HuH-7 (cell line): ENCODE results near the gene ZNF593OS.
A peak's percentile ranks its signal among the peaks of the same experiment; 100 is the strongest.

Experiments
- DNase-seq: peaks from one replicate; pipeline ENCODE4 v3.0.0; 2011; ENCODE audit warnings: low spot score

Gene ZNF593OS

DNA sequence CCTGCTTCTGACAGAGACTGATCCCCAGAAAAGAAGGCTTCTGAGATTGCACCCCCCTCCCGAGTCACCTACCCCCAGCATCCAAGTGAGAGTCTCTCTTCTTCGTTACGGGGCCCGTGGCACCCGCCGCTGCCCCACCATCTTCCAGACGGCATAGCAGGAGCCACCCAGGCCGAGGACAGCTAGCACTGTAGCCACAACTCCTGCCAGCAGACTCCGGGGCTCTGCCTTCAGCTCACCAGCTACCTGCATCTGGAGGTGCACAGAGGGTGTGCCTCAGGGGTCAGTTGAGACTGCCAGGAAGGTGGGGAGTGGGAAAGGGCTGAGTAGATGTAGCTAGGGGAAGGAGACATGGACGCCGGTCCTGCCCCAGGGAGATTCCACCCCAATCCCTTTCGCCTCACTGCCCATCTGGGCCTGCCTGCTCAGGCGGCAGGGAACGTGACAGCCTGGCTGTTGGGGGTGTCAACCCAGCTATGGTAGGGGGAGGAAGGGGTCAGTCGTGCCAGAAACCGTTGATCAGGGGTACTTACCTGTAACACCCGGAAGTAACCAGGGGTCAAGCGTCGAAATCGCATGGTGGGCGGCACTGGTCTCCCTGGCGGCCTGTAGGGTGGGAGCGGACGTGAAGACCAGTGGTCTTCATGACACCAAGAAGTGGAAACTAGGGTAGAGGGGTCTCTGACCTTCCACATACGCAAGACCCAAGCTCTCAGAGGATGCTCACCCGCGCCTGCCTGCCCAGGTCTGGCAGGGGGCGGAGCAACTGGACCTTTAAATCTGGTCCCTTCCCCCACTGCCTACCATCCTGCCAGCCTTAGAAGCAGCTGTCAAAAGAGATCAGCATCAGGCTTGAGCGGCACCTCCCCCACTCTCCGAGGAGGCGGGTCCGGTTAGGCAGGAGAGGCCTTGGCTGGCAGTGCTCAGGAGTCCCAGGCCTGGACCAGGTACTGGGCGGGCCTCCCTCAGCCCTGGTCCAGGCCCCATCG lies at the start of gene ZNF593OS:
Gene ZNF593OS, minus strand, starts transcription at position 749 of the 989 bp plus-strand sequence. Its CDS starts 171 bp downstream, at position 578.
- no peak for DNase-seq

DNA sequence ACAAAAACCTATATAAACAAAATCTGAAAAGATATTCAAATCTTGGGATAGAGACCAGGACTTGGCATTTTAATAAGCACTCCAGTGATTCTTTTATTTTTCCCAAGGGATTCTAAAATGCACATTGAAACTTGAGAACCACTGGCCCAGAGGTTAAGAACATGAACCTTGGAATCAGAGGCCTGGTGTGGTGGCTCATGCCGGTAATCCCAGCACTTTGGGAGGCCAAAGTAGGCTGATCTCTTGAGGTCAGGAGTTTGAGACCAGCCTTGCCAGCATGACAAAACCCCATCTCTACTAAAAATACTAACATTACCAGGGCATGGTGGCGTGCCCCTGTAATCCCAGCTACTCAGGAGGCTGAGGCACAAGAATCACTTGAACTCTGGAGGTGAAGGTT lies 49.5 kb upstream of the ZNF593OS start:
- DNase-seq, result no peak

DNA sequence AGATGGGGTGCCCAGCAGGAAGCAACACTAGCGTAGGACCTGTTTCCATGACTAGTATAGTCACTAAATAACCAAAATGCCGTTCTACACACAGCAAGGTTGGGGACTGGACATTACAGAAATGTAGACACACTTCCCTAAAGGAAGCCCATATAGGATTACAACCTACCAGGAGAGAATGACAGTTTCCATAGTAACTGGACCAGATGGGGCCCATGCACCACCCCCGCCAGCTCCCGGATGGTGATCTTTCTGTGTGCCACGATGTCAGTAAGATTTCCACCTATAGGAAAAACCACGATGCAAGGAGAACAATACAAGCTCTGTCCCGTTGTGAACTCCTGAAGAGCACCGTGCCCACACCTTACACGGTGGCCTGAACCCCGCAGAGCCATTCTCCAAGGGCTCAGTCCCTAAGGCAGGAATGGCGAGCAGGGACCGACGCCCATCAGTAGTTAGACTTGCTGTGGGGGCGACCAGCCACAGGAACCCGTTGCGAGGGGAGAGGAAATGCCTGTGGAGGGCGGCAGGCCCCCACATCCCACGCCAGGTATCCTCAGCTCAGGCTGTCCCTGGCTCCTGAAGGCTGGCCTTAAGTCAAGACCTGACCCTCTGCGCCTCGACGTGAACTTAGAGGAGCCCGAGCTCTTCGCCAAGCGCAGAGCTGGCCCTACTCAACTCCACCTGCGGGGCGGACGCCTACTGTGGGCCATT lies 48.7 kb upstream of the ZNF593OS start:
- DNase-seq, result no peak

DNA sequence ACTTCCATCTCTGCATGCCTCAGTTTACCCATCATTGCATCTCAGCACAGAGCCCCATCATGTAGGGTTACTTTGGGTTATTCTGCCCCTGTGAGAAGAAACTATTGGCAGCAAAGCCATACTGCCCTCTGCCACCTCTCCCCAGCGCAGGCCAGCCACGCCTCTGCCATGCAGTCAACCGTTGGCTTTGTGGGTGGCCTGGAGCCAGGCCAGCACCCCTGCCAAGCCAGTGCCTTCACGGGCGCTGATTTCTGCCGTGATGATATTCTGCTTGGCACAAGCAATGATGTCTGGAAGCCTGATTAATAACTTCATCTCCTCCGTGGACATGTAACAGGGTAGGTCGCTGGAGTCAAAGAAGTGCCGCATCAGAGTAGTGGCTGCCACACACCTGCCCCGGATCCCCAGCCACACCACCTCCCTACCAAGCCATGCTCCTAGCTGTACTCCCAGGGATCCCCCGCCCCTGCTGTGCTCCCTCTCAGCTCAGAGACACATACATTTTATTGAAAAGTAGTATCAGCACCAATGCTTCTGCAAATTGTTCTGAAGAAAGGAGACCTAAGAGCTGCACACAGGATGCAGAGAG lies 47.4 kb upstream of the ZNF593OS start:
- DNase-seq, result no peak

DNA sequence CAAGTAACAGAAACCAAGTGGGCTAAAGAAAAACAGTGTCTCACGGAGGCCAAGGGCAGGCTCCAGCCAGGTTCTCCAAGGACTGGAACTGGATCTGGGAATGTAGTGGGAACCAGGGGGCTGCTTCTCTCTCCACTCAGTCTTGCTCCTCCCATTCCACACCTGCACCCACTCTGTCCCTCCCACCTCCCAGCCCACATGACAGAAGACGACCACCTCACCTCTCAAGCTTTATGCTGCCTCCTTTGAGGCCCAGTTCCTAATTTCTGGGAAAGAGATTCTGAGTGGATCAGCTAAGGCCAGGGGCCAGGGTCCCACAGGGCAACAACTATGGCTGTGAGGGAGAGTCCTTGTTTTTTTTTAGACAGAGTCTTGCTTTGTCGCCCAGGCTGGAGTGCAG lies 43.6 kb upstream of the ZNF593OS start:
- no peak for DNase-seq

DNA sequence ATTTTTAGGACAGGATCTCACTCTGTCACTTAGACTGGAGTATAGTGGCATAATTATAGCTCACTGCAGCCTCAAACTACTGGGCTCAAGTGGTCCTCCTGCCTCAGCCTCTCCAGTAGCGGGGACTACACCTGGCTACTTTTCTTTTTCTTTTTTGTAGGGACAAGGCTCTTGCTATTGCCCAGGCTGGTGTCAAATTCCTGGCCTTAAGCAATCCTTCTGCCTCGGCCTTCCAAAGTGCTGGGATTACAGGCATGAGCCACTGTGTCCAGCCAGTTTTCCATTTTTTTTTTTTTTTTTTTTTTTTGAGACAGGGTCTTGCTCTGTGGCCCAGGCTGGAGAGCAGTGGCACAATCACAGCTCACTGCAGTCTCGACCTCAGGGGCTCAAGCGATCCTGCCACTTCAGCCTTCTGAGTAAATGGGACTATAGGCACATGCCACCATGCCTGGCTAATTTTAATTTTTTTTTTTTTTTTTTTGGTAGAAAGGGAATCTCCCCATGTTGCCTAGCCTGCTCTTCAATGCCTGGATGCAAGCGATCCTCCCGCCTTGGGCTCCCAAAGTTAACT lies 41.8 kb upstream of the ZNF593OS start:
- no peak for DNase-seq

DNA sequence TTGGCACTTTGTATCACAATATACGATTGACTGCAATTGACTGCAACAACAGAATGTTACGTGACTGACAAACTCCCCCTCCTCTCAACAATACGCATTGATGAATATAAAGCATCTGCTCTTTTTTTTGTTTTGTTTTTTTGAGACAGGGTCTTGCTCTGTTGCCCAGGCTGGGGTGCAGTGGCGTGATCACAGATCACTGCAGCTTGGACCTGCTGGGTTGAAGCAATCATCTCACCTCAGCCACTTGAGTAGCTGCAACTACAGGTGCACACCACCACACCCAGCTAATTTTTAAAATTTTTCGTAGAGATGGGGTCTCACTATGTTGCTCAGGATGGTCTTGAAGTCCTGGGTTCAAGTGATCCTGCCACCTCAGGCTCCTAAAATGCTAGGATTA lies 41.1 kb upstream of the ZNF593OS start:
- DNase-seq, result no peak

DNA sequence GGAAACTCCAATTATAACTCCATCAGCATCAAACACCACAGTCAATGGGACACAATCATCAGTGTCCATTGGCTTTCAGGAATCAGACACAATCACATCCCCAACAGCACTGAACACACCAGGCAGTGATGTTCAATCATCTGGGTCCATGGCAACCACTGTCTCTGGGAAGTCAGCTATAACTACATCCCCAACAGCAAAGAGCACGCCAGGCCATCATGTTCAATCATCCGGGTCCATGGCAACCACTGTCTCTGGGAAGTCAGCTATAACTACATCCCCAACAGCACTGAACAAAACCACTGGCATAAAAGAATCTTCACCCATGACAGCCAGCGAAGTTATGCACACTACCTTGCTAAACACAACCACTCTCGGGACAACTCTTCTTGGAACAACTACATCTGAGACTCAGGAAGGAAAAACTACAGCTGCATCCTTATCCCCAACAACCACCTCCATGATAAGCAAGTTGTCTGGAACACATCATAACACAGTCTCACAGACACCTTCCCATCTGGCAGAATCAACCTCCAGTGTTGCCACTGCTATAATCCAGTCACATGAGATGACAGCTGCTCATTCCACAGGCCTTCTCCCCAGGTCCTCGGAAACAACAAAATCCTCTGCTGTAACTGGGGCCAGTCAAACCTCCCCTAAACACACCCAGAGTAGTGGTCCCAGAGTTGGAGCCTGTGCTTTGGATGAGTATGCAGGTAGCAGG lies 38.7 kb upstream of the ZNF593OS start:
- DNase-seq, result no peak

DNA sequence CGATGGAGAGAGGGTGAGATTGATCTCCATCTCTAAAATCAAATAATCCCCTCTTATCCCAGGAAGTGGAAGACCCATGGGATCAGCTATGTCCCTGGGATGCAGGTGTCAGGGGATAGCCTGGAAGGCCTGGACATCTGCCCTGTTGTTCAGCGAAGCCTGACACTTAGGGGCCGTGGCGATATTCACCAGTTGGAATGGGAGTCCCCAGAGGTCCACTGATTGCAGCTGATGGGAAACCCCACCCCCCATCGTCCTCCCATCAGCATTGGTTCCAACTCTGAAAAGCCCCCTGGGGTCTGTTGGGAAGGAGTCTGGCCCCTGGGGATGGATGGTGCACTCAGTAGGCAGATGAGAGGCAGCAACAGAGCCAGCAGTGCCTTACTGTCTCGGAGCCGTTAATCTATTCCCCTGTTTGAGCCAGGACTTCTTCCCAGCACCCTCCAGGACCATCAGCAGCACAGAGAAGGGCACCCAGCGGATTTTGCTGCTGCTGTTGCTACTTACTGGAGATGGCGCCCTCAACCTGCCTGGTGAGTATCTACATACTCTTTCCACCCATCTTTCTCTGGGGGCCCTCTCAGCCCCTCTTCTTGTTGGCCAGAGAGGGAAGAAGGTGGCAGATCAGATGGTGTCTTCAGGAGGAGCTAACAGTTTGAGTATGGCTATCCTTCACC lies 32.1 kb upstream of the ZNF593OS start:
- no peak for DNase-seq

DNA sequence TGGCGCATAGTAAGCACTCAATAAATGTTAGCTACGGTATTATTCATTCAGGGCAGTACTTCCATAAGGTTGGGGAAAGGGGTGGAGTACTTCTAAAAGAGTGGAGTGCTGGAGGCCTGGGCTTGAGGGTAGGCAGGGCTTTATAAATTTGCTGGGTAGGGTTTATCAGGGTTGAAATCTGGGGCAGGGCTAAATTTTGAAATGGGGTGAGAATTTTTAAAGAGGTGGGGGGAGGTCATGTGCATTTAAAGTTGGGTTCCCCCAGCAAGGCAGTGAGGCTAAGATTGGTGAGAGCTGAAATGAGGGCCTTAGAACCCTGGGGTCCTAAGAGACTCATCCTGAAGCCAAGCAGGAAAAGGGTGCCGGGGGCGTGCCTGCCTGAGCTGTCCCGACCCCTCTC lies 28.8 kb upstream of the ZNF593OS start:
- DNase-seq, result no peak

DNA sequence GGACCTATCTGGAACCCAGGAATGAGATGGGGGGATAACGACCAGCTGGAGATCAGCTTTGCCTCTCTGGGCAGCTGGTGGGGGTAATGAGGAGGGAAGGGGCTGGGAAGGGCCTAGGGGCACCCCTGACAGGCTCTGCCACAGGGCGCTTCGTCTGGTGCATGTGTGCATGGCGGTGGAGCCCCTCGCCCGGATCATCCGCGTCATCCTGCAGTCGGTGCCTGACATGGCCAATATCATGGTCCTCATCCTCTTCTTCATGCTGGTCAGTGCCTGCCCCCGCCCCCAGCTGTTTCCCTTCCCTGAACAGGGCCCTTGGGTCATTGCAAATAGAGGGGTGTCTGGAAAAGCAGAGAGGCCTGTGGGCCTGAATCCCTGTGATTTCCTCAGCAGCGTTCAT lies 26.2 kb upstream of the ZNF593OS start:
- DNase-seq, result no peak

DNA sequence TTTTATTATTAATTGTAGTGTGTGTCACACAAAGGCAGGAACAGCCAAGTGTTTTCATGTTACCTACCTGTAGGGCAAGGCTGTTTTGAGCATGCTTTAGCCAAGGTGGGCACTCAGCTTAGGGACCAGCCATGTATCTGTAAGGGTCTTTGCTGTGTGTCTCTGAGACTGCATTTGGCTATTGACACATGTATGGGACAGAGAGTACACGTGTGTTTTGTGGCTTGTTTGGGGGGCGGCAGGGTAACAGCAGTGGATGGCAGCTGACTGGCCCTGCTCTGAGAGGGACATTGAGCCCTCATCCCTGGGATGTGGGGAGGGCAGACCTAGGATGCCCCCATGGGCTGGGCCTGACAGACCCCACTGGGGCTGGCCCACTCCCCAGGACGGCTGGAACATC lies 25.7 kb upstream of the ZNF593OS start:
- DNase-seq, result no peak

DNA sequence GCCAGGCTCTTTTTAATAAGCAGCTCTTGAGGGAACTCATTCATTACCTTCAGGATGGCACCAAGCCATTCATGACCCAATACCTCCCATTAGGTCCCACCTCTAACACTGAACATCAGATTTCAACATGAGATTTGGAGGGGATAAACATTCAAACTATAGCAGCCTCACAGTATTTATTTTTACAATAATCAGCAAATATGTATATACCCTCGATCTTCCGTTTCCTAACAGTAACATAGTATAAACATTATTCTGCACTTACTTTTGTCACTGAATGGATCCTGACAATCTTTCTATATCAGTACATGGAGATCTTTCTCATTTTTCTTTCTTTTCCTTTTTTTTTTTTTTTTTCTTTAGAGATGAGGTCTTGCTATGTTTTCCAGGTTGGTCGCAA lies 24.2 kb upstream of the ZNF593OS start:
- no peak for DNase-seq

DNA sequence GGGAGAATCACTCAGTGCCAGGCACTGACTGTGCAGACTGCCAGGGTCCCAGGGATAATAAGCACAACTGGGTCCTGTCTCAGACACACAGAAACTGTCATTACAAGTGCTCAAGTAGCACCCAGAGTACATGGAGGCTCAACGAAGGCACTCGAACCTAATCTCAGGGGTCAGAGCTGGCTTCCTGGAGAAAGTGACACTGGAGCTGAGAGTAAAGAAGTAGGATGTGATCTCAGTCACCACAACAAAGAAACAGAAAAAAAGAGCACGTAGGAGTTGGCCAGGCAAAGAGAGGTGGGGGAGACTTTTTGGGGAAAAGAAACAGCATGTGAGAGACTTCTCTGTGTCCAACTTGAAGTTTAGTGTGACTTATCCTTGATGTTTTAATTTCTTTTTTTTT lies 20.1 kb upstream of the ZNF593OS start:
- DNase-seq, result no peak

DNA sequence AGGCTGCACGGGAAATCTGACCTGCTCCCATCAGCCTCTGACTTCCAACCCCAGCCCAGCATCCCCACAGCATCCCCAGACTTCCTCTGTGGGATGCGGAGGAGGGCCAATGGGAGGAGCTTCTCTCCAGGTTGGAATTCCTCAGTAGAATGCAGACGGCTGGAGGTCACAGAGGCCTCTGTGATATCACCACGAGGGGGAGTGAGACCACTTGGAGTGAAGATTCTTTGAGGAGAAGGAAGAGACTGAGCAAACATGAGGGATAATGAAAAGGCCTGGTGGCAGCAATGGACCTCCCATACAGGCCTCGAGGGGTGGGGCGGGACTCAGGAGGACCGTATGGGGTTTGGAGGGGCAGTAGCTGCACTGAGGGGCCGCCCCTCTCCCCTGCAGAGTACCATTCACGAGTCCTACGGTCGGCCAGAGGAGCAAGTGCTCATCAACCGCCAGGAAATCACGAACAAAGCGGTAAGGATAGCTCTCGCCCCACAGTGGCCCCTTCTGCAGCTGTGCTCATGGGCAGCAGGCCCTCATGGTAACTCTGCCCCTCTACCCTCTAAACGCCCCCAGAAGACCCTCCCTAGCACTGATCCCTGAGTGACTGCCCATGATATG lies 18.8 kb upstream of the ZNF593OS start, which contains the start of gene CATSPER4:
Gene CATSPER4, plus strand, starts transcription at position 230 of the 615 bp plus-strand sequence. Its CDS starts 26 bp downstream, at position 256.
- DNase-seq, result peak; percentile 73

DNA sequence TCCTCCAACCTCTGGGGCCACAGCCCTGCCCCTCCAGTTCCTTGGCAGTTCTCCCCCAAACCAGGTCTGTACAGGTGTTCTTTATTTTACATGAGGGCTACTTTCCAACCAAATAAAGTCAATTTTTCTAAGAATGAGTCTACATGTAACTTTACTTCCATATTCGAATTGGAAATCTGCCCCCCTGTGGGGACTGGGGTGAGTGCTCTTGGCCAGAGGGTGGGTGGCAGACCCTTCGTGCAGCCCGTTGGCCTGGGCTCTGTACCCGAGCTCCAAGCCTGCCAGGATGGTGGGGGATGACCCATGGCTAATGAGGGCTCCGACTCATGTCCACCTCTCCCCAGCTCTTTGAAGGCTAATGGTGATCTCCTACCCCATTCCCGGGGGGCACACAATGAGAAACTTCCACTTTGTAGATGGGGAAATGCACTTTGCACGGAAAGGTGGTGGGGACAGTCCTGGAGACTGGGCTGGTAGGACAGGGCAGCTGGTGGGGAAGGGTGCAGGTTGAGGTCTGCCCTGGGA lies 18.2 kb upstream of the ZNF593OS start:
- no peak for DNase-seq

DNA sequence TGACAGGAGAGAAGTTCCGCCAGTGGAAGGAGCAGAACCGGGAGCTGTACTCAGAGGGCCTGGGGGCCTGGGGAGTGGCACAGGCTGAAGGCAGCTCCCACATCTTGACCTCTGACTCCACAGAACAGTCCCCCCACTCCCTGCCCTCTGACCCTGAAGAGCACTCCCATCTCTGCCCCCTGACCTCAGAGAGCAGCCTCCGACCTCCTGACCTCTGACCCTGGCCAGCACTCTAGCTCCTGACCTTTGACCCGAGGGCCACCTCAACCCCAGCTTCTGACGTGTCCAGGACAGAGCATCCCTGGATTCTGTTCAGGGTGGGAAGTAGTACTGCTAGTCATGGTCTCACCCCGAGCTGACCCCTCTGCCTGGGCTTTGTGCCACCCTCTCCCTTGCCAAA lies 17.7 kb upstream of the ZNF593OS start:
- no peak for DNase-seq

DNA sequence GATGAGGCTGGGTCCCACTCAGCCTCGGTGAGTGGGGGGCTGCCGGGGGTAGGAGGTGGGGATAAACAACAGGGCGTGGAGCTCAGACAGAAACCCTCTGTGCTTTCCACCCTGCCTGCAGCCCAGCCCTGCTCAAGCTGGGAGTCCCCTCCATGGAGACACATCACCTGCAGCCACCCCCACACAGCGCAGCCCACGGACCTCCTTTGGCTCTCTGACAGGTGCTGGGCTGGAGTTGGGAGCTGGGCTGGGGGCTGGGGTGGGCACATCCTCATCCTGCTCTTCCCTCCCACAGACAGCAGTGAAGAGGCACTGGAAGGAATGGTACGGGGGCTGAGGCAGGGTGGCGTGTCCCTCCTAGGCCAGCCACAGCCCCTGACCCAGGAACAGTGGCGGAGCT lies 16.8 kb upstream of the ZNF593OS start:
- DNase-seq, result no peak

DNA sequence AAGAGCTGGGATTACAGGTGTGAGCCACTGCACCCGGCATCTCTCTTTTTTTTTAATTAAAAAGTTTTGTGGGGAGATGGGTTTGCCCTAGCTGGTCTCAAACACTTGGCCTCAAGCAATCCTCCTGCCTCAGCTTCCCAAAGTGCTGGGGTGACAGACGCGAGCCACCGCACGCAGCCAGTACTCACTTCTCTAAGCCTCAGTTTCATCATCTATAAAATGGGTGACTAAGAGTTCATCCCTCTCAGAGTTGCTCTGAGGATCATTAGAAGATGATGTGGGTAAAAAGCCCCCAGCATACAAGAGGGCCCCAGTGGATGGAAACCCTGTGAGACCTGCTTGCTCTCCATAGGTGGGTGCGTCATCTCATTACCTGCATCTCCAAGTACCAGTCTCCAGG lies 16.2 kb upstream of the ZNF593OS start:
- DNase-seq, result no peak

DNA sequence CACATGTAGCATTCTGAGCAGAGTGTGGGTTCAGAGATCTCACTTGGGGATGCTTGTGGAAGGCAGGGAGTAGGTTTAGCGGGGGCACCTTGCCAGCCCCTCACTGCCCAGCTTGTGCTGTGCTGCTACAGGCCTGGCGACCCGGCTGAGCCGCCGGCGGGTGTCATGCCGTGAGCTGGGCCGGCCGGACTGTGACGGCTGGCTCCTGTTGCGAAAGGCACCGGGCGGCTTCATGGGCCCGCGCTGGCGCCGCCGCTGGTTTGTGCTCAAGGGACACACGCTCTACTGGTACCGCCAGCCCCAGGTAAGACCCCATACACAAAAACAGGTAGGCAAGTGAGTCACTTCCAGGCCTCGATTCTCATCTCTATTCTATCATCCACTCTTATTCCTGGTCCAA lies 13.3 kb upstream of the ZNF593OS start:
- no peak for DNase-seq
